Adrenal gland (tissue), 5 donors: ENCODE data around the gene NEK2.

Source experiments
- POLR2A ChIP-seq, 2 donors: fragments of 450-650 bp; IDR thresholded peaks; one replicate each; pipeline ENCODE4 v1.6.1; 2017; ENCODE audit warnings: antibody characterized with exemption in 2 of 2, mild to moderate bottlenecking in 2 of 2, moderate library complexity in 1 of 2
- TF ChIP-seq, protein P1 (sequence below), 6 experiments: fragments of 450-650 bp in 4 of 6; fragments of 200-600 bp in 2 of 6; sonication (generic) in 1 of 6; IDR thresholded peaks; 1 replicate in 5 of 6; 2 replicates in 1 of 6; pipeline versions ENCODE4 v1.5.1 to v1.8.0; 2016 to 2021; ENCODE audit warnings: antibody characterized with exemption in 6 of 6, mild to moderate bottlenecking in 2 of 6, moderate library complexity in 1 of 6
- donor health status: DM: no; HTN: no; CAD: no.

DNA sequence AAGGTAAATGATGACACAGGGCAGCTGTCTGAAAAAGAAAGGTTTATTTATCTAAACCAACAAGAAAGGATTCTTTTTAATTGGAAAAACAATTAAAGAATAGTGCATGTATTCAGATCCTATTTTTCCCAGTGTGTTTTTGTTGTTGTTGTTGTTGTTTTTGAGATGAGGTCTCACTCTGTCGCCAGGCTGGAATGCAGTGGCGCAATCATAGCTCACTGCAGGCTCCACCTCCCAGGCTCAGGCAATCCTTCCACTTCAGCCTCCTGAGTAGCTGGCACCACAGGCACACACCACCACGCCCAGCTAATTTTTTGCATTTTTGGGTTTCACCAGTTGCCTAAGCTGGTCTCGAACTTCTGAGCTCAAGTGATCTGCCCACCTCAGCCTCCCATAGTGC, 22.1 kb downstream of the NEK2 start:
- no peak for TF ChIP-seq POLR2A (IDR thresholded peaks at IDR 0.05)
- TF ChIP-seq, protein P1, sequence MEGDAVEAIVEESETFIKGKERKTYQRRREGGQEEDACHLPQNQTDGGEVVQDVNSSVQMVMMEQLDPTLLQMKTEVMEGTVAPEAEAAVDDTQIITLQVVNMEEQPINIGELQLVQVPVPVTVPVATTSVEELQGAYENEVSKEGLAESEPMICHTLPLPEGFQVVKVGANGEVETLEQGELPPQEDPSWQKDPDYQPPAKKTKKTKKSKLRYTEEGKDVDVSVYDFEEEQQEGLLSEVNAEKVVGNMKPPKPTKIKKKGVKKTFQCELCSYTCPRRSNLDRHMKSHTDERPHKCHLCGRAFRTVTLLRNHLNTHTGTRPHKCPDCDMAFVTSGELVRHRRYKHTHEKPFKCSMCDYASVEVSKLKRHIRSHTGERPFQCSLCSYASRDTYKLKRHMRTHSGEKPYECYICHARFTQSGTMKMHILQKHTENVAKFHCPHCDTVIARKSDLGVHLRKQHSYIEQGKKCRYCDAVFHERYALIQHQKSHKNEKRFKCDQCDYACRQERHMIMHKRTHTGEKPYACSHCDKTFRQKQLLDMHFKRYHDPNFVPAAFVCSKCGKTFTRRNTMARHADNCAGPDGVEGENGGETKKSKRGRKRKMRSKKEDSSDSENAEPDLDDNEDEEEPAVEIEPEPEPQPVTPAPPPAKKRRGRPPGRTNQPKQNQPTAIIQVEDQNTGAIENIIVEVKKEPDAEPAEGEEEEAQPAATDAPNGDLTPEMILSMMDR (IDR thresholded peaks at IDR 0.05), result no peak
